ENCODE results near the gene SYT1.

The SYT1 gene

DNA sequence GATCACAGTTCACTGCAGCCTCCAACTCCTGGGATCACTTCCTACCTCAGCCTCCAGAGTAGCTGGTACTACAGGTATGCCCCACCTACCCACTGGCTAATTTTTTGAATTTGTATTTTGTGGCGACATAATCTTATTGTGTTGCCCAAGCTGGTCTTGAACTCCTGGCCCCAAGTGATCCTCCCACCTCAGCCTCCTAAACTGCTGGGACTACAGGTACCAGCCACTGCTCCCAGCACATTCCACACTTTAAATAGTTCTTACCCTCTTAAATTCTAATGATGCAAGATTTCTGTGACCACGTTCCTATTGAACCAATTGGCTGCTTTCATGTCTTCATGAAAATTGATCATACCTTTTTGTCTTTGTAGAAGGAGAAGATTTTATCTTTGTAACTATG, 96.6 kb downstream of the SYT1 start:
- no peak overlapping the region for H3K4me3 ChIP-seq (ENCODE audit: control insufficient read depth, low read depth, low read length)
- TF ChIP-seq, protein P1, sequence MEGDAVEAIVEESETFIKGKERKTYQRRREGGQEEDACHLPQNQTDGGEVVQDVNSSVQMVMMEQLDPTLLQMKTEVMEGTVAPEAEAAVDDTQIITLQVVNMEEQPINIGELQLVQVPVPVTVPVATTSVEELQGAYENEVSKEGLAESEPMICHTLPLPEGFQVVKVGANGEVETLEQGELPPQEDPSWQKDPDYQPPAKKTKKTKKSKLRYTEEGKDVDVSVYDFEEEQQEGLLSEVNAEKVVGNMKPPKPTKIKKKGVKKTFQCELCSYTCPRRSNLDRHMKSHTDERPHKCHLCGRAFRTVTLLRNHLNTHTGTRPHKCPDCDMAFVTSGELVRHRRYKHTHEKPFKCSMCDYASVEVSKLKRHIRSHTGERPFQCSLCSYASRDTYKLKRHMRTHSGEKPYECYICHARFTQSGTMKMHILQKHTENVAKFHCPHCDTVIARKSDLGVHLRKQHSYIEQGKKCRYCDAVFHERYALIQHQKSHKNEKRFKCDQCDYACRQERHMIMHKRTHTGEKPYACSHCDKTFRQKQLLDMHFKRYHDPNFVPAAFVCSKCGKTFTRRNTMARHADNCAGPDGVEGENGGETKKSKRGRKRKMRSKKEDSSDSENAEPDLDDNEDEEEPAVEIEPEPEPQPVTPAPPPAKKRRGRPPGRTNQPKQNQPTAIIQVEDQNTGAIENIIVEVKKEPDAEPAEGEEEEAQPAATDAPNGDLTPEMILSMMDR (conservative IDR thresholded peaks at IDR 0.05; ENCODE audit: control insufficient read depth, insufficient read depth, low read depth, low read length): no peak
- no peak for DNase-seq (ENCODE audit: low read depth)

DNA sequence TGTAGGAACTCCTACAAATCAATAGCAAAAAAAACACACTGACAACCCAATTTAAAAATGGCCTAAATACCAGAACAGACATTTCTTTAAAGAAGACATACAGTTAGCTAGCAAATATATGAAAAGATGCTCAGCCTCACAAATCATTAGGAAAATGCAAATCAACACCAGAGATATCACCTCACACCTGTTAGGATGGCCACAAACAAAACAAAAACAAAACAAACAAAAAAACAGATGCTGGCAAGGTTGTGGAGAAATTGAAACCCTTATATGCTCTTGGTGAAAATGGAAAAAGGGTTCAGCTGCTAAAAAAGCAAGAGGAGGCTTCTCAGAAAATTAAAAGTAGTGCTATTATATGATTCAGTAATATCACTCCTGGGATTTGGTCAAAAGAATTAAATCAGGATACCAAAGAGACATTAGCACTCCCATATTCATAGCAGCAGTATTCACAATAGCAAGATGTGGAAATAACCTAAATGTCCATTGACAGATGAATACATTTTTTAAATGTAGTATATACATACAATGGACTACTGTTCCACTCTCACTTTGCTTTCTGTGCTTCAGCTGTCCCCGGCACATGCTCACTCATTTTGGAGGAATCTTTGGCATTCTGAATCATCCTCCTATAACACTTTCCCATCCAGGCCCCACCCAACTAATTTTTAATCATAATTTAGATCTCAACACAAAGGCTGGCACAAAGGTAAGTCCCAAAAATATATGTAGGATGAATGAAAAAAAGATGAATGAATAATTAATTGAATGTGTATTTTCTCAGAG, 99.1 kb downstream of the SYT1 start:
- TF ChIP-seq, protein P1 (conservative IDR thresholded peaks at IDR 0.05; ENCODE audit: control insufficient read depth, insufficient read depth, low read depth, low read length): no peak
- H3K4me3 ChIP-seq (ENCODE audit: control insufficient read depth, low read depth, low read length): no peak overlapping the region
- DNase-seq (ENCODE audit: low read depth): peak; percentile 26

DNA sequence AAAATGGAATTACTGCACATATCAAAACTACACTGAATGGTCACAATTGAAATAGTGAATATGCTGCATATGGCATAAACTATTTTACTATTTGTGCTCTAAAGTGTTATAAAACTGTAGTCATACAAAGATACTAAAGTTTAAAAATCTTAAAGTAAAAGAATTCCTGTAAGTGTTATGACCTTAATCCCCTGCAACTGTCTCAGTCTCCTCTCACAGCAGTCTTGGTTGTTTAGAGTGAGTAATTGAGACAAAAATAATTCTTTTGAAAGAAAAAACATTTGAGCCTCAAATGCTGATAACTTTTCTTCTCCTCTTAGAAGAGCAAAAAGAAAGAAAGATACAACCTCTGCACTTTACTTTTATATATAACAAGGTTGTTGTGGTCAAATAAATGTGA, 99.9 kb downstream of the SYT1 start:
- DNase-seq (ENCODE audit: low read depth): no peak
- H3K4me3 ChIP-seq (ENCODE audit: control insufficient read depth, low read depth, low read length): no peak overlapping the region
- TF ChIP-seq, protein P1 (conservative IDR thresholded peaks at IDR 0.05; ENCODE audit: control insufficient read depth, insufficient read depth, low read depth, low read length): no peak

DNA sequence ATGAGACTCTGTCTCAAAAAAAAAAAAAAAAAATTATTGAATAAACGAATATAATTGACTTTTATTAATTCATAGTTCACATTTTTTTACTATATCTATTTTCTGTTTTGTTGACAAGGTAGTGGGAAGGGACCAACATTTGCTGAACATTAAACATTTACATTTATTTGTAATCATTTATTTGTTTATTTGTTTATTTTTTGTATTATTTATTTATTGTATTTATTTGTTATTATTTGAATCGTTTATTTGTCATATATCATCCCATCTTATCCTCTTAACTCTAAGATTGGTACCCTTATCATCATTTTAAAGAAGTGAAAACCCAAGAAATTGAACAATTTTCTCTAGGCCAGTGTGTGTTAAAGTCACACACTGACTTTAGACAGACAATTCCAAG, 101.5 kb downstream of the SYT1 start:
- H3K4me3 ChIP-seq (ENCODE audit: control insufficient read depth, low read depth, low read length): no peak overlapping the region
- no peak for DNase-seq (ENCODE audit: low read depth)
- TF ChIP-seq, protein P1 (conservative IDR thresholded peaks at IDR 0.05; ENCODE audit: control insufficient read depth, insufficient read depth, low read depth, low read length): no peak

DNA sequence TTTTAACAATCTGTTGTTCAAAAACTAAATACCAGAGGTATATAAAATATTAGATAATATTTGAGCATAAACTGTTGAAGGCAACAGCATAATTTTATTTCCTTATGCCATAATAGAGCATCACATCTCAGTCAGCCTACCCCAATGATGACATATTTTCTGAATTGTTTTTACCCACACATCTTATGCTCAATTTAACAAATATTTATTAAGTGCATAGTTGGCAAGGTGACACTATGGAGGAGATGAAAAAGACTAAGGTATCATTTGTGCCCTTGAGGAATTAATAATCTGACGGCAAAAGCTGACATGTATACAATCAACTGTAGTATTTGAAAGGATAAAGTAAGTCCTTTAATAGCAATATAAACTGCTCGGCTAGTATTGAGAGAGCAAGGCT, 102.4 kb downstream of the SYT1 start:
- TF ChIP-seq, protein P1 (conservative IDR thresholded peaks at IDR 0.05; ENCODE audit: control insufficient read depth, insufficient read depth, low read depth, low read length): no peak
- DNase-seq (ENCODE audit: low read depth): no peak
- H3K4me3 ChIP-seq (ENCODE audit: control insufficient read depth, low read depth, low read length): no peak overlapping the region

DNA sequence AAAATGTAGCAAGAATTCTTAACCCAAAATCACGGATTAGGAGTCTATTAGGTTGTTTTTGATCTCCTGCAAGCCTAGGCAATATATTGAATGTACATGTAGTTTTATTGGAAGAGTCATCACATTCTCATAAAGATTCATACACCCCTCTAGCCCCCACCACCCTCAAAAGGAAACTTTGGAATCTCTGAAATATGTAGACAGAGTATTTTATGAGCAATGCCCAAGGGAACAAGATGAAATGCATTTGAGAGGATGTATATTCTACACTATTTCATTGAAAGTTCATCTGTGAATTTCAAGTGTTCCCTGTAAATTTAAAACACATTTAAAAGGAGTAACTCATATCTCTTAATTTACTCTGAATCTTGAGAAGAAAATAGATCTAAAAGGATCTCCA, 103.7 kb downstream of the SYT1 start:
- TF ChIP-seq, protein P1 (conservative IDR thresholded peaks at IDR 0.05; ENCODE audit: control insufficient read depth, insufficient read depth, low read depth, low read length): no peak
- no peak overlapping the region for H3K4me3 ChIP-seq (ENCODE audit: control insufficient read depth, low read depth, low read length)
- no peak for DNase-seq (ENCODE audit: low read depth)
